Ishikawa (cell line): ENCODE data around the gene LPP.

Experiments
- CEBPB ChIP-seq: IDR thresholded peaks from 2 replicates; pipeline ENCODE4 v1.6.1; 2012
- CREB1 ChIP-seq: IDR thresholded peaks from 2 replicates; pipeline ENCODE4 v1.6.1; 2012; ENCODE audit warnings: low read depth
- EGR1 ChIP-seq: IDR thresholded peaks from 2 replicates; pipeline ENCODE4 v1.6.1; 2012
- EP300 ChIP-seq: IDR thresholded peaks from 2 replicates; pipeline ENCODE4 v1.6.1; 2012; ENCODE audit warnings: borderline replicate concordance
- FOXM1 ChIP-seq: IDR thresholded peaks from 2 replicates; pipeline ENCODE4 v1.6.1; 2012; ENCODE audit warnings: low read depth, borderline replicate concordance
- RAD21 ChIP-seq: IDR thresholded peaks from 2 replicates; pipeline ENCODE4 v1.6.1; 2012; ENCODE audit warnings: low read depth
- TAF1 ChIP-seq: IDR thresholded peaks from 2 replicates; pipeline ENCODE4 v1.6.1; 2012; ENCODE audit warnings: low read depth, mild to moderate bottlenecking
- TCF12 ChIP-seq: IDR thresholded peaks from 2 replicates; pipeline ENCODE4 v1.6.1; 2012; ENCODE audit warnings: low read depth
- TEAD4 ChIP-seq: IDR thresholded peaks from 2 replicates; pipeline ENCODE4 v1.6.1; 2012
- ZBTB7A ChIP-seq: IDR thresholded peaks from 2 replicates; pipeline ENCODE4 v1.6.1; 2012; ENCODE audit warnings: low read depth
- TF ChIP-seq, protein P1 (sequence below): IDR thresholded peaks from 2 replicates; pipeline ENCODE4 v1.6.1; 2012; ENCODE audit warnings: low read depth, mild to moderate bottlenecking
- TF ChIP-seq, protein P2 (sequence below): IDR thresholded peaks from 2 replicates; pipeline ENCODE4 v1.6.1; 2012
- TF ChIP-seq, protein P3 (sequence below): IDR thresholded peaks from 2 replicates; pipeline ENCODE4 v1.6.1; 2012

DNA sequence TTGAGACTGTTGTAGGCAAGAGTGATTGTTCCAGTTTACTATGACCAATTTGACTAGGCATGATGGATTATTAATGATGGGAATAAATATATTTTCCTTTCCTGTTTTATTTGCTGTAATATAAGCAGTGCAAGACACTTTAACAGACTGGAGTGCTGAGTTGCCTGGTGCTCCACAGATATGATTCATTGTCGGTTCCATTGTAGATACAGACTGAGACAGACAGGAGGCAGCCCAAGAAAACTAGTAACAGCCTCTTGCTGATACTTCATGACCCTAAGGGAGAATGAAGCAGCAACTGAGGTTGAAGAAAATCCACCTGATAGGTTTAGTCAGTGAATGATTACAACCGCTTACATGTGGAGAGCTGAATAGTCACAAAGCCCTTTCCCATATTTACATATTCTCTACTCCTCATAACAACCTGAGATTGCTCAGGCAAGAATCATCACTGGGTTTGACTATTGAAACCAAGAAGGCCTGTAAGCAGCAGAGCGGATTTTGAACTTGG lies 782.7 kb downstream of the LPP start:
- TF ChIP-seq, protein P1, sequence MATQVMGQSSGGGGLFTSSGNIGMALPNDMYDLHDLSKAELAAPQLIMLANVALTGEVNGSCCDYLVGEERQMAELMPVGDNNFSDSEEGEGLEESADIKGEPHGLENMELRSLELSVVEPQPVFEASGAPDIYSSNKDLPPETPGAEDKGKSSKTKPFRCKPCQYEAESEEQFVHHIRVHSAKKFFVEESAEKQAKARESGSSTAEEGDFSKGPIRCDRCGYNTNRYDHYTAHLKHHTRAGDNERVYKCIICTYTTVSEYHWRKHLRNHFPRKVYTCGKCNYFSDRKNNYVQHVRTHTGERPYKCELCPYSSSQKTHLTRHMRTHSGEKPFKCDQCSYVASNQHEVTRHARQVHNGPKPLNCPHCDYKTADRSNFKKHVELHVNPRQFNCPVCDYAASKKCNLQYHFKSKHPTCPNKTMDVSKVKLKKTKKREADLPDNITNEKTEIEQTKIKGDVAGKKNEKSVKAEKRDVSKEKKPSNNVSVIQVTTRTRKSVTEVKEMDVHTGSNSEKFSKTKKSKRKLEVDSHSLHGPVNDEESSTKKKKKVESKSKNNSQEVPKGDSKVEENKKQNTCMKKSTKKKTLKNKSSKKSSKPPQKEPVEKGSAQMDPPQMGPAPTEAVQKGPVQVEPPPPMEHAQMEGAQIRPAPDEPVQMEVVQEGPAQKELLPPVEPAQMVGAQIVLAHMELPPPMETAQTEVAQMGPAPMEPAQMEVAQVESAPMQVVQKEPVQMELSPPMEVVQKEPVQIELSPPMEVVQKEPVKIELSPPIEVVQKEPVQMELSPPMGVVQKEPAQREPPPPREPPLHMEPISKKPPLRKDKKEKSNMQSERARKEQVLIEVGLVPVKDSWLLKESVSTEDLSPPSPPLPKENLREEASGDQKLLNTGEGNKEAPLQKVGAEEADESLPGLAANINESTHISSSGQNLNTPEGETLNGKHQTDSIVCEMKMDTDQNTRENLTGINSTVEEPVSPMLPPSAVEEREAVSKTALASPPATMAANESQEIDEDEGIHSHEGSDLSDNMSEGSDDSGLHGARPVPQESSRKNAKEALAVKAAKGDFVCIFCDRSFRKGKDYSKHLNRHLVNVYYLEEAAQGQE: no peak
- no peak for TF ChIP-seq CREB1
- no peak for TF ChIP-seq EP300
- no peak for TF ChIP-seq EGR1
- TF ChIP-seq, protein P2, sequence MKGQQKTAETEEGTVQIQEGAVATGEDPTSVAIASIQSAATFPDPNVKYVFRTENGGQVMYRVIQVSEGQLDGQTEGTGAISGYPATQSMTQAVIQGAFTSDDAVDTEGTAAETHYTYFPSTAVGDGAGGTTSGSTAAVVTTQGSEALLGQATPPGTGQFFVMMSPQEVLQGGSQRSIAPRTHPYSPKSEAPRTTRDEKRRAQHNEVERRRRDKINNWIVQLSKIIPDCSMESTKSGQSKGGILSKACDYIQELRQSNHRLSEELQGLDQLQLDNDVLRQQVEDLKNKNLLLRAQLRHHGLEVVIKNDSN: no peak
- no peak for TF ChIP-seq TEAD4
- TF ChIP-seq FOXM1: no peak
- no peak for TF ChIP-seq RAD21
- TF ChIP-seq, protein P3, sequence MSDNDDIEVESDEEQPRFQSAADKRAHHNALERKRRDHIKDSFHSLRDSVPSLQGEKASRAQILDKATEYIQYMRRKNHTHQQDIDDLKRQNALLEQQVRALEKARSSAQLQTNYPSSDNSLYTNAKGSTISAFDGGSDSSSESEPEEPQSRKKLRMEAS: no peak
- TF ChIP-seq CEBPB: no peak
- TF ChIP-seq ZBTB7A: no peak
- no peak for TF ChIP-seq TAF1
- TF ChIP-seq TCF12: no peak
